Ascending aorta (tissue), 2 donors: ENCODE data around the gene NOL9. TPM values are rescaled to one million over a fixed set of nuclear protein-coding genes. Genes with fewer than 3 reads are reported as not detected.

ENCODE experiments used
- DNase-seq, 2 donors: peaks; one replicate each; pipeline ENCODE4 v3.0.0-alpha.2; 2019; ENCODE audit warnings: low spot score in 2 of 2
- H3K27ac ChIP-seq, 2 donors: fragments of 200-600 bp; sonication (generic); one replicate each; pipeline ENCODE4 v1.5.1; 2016 to 2017; ENCODE audit warnings: mild to moderate bottlenecking in 1 of 2
- H3K27me3 ChIP-seq: fragments of 200-600 bp; sonication (generic); one replicate; pipeline ENCODE4 v1.5.1; 2017
- H3K36me3 ChIP-seq, 2 donors: fragments of 200-600 bp; sonication (generic); one replicate each; pipeline ENCODE4 v1.5.1; 2016
- H3K4me1 ChIP-seq, 2 donors: fragments of 200-600 bp; sonication (generic); one replicate each; pipeline ENCODE4 v1.5.1; 2016 to 2017; ENCODE audit warnings: mild to moderate bottlenecking in 1 of 2
- H3K4me3 ChIP-seq, 2 donors: fragments of 200-600 bp; sonication (generic); one replicate each; pipeline ENCODE4 v1.5.1; 2016 to 2017; ENCODE audit warnings: mild to moderate bottlenecking in 1 of 2
- H3K9me3 ChIP-seq, 2 donors: fragments of 200-600 bp; sonication (generic); one replicate each; pipeline ENCODE4 v1.5.1; 2016
- CTCF ChIP-seq, 3 experiments: fragments of 200-600 bp in 2 of 3; fragments of 450-650 bp in 1 of 3; sonication (generic) in 2 of 3; IDR thresholded peaks; one replicate each; pipeline ENCODE4 v1.5.1; 2016 to 2019; ENCODE audit warnings: antibody characterized with exemption in 3 of 3, mild to moderate bottlenecking in 1 of 3, moderate library complexity in 1 of 3
- intact Hi-C: fragments of 100-400 bp; cut with DNase I; formaldehyde crosslinking; loops from one replicate; pipeline ENCODE4 v1.15.1; 2023
- total RNA-seq: library from RNA; depleted of rRNA; stranded (reverse); fragments of >200 nt; gene quantifications from one replicate; pipeline ENCODE4 v1.1.0, GENCODE V29; 2016

The NOL9 gene
- total RNA-seq, 1 donor from 2014 or later: 31.0 TPM

- Histone ChIP-seq H3K36me3 (peaks cover 58 to 77% of the 10 kb centered on the region in 2 donors), H3K27ac (no peak overlapping the region), H3K27me3 (no peaks in the 10 kb centered on the region), H3K9me3 (no peaks in the 10 kb centered on the region), H3K4me3 (no peak overlapping the region), H3K4me1 (no peaks in the 10 kb centered on the region)
- no peak for DNase-seq
- intact Hi-C loops: no loop called here
- TF ChIP-seq CTCF (IDR thresholded peaks at IDR 0.05): no peak
These were observed 9.5 kb downstream of the NOL9 start for GRCh38 chr1:6544831-6545230.

- Histone ChIP-seq H3K36me3 (peaks cover 28 to 39% of the 10 kb centered on the region in 2 donors), H3K4me3 (no peak overlapping the region), H3K27me3 (no peaks in the 10 kb centered on the region), H3K4me1 (no peaks in the 10 kb centered on the region), H3K27ac (no peak overlapping the region), H3K9me3 (no peaks in the 10 kb centered on the region)
- intact Hi-C loops: no loop called here
- no peak for TF ChIP-seq CTCF (IDR thresholded peaks at IDR 0.05)
- no peak for DNase-seq
These were observed 15.4 kb downstream of the NOL9 start for GRCh38 chr1:6538956-6539355.

GRCh38 chr1:6536291-6536690 lies 18.0 kb downstream of the NOL9 start:
- H3K4me3 ChIP-seq: no peak overlapping the region
- TF ChIP-seq CTCF (IDR thresholded peaks at IDR 0.05): no peak
- H3K4me1 ChIP-seq: no peaks in the 10 kb centered on the region
- intact Hi-C loops: no loop called here
- H3K27me3 ChIP-seq: no peaks in the 10 kb centered on the region
- no peak for DNase-seq
- H3K27ac ChIP-seq: no peak overlapping the region
- no peaks in the 10 kb centered on the region for H3K9me3 ChIP-seq
- H3K36me3 ChIP-seq: peaks cover 40 to 48% of the 10 kb centered on the region in 2 donors

- H3K4me3 ChIP-seq: no peak overlapping the region
- peaks cover 42 to 48% of the 10 kb centered on the region in 2 donors for H3K36me3 ChIP-seq
- no peaks in the 10 kb centered on the region for H3K27me3 ChIP-seq
- H3K4me1 ChIP-seq: no peaks in the 10 kb centered on the region
- no peak for DNase-seq
- intact Hi-C loops: no loop called here
- TF ChIP-seq CTCF (IDR thresholded peaks at IDR 0.05): no peak
- H3K9me3 ChIP-seq: no peaks in the 10 kb centered on the region
- H3K27ac ChIP-seq: no peak overlapping the region
These were observed 19.1 kb downstream of the NOL9 start for GRCh38 chr1:6535214-6535613.

- TF ChIP-seq CTCF (IDR thresholded peaks at IDR 0.05): no peak
- intact Hi-C loops: no loop called here
- H3K9me3 ChIP-seq: no peaks in the 10 kb centered on the region
- DNase-seq: no peak
- no peaks in the 10 kb centered on the region for H3K27me3 ChIP-seq
- H3K4me1 ChIP-seq: no peaks in the 10 kb centered on the region
- H3K4me3 ChIP-seq: no peak overlapping the region
- H3K36me3 ChIP-seq: peaks cover 50 to 56% of the 10 kb centered on the region in 2 donors
- H3K27ac ChIP-seq: no peak overlapping the region
These were observed 20.0 kb downstream of the NOL9 start for GRCh38 chr1:6534248-6534822.

GRCh38 chr1:6531996-6532395 lies 22.3 kb downstream of the NOL9 start:
- H3K27me3 ChIP-seq: no peaks in the 10 kb centered on the region
- H3K36me3 ChIP-seq: peaks cover 65 to 72% of the 10 kb centered on the region in 2 donors
- H3K27ac ChIP-seq: no peak overlapping the region
- no peak for DNase-seq
- no peaks in the 10 kb centered on the region for H3K9me3 ChIP-seq
- TF ChIP-seq CTCF (IDR thresholded peaks at IDR 0.05): no peak
- H3K4me1 ChIP-seq: no peaks in the 10 kb centered on the region
- H3K4me3 ChIP-seq: no peak overlapping the region
- intact Hi-C loops: no loop called here
